Measurements from ENCODE around the gene DGCR6L.
"Not testable (repeated sequence)": the region's sequence is repeated elsewhere in the genome, so short reads cannot be mapped to it uniquely, and the experiment has no call there.

GRCh38 chr22:20356906-20357305, 37.0 kb upstream of the DGCR6L start:
- TF ChIP-seq POLR2A, CTCF, POLR2AphosphoS5 (IDR thresholded peaks at IDR 0.05): not testable (repeated sequence)
